ENCODE results near the gene KIF5C.

DNA sequence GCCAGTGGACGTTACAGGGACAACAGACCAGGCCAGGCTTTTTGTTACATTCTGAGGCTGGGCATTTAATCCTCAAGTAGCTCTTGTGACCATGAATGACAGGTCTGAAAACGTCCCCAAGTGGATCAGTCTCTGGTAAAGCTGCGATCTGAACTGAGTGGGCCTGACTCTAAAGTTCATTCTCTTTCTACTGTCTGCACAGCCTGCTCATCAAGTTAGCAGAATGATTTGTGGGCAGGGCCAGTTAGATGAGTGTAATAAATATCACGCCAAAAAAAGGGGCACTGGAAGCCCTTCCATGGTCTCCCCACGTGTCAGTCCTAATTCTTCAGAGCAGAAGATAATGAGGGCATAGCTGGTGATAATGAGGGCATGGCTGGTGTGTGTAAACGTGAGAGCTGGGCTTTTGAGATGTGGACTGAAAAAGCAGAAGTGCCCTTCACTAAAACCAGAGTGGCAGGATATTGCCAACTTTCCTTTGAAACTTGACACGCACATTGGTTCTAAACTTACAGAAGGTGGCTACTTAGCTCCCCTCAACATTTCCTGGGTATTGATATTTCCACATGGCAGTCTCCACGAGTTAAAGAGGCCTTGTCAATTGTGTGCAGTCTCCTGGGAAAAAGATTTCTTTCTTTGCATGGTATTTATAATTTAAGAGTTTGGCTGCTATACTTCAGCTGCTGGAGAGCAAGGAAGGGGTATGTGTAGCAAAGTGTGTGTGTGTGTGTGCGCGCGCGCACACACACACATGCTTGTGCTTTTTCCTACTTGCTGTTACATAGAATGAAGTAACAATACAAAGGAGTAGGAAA lies 90.8 kb downstream of the KIF5C start:
- no peak for TF ChIP-seq CTCF (IDR thresholded peaks at IDR 0.05)
- TF ChIP-seq POLR2A (IDR thresholded peaks at IDR 0.05) = no peak

All from body of pancreas (tissue), 4 donors.